Memory B cell (primary cell): ENCODE results near the gene CROT.
"Not testable (repeated sequence)": the region's sequence is repeated elsewhere in the genome, so short reads cannot be mapped to it uniquely, and the experiment has no call there.

Experiments used
- ATAC-seq: fragments of 150-1000 bp; cut with Tn5 transposase; 2 replicates; pipeline ENCODE4 v1.10.0; 2021; ENCODE audit warnings: low read depth, mild to moderate bottlenecking, moderate library complexity
- DNase-seq, 2 donors: peaks; one replicate each; pipeline ENCODE4 v3.0.0; 2022; ENCODE audit warnings: low spot score in 2 of 2
- H3K27ac Mint-ChIP-seq: one replicate; pipeline ENCODE4 v1.8.0; 2022; ENCODE audit warnings: mild to moderate bottlenecking, moderate library complexity, mixed read lengths
- H3K27me3 Mint-ChIP-seq: one replicate; pipeline ENCODE4 v1.8.0; 2022; ENCODE audit warnings: mixed read lengths
- H3K36me3 Mint-ChIP-seq: one replicate; pipeline ENCODE4 v1.8.0; 2022; ENCODE audit warnings: mild to moderate bottlenecking, mixed read lengths
- H3K4me1 Mint-ChIP-seq: one replicate; pipeline ENCODE4 v1.8.0; 2022; ENCODE audit warnings: mixed read lengths
- H3K4me3 Mint-ChIP-seq: one replicate; pipeline ENCODE4 v1.8.0; 2022; ENCODE audit warnings: mild to moderate bottlenecking, moderate library complexity, mixed read lengths
- H3K9me3 Mint-ChIP-seq: one replicate; pipeline ENCODE4 v1.8.0; 2022; ENCODE audit warnings: mixed read lengths

Gene CROT, protein sequence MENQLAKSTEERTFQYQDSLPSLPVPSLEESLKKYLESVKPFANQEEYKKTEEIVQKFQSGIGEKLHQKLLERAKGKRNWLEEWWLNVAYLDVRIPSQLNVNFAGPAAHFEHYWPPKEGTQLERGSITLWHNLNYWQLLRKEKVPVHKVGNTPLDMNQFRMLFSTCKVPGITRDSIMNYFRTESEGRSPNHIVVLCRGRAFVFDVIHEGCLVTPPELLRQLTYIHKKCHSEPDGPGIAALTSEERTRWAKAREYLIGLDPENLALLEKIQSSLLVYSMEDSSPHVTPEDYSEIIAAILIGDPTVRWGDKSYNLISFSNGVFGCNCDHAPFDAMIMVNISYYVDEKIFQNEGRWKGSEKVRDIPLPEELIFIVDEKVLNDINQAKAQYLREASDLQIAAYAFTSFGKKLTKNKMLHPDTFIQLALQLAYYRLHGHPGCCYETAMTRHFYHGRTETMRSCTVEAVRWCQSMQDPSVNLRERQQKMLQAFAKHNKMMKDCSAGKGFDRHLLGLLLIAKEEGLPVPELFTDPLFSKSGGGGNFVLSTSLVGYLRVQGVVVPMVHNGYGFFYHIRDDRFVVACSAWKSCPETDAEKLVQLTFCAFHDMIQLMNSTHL

GRCh38 chr7:87345166-87345927 lies at the start of gene CROT:
Gene CROT, plus strand, starts transcription at chr7:87345664. Its CDS starts 3,405 bp downstream, at chr7:87349069.
- Mint-ChIP-seq H3K27me3 (no peaks in the 10 kb centered on the region), H3K4me1 (peaks cover 19% of the 10 kb centered on the region), H3K4me3 (peak within 1 kb of the TSS; percentile 98), H3K9me3 (no peaks in the 10 kb centered on the region), H3K27ac (peak within 1 kb of the TSS; percentile 91), H3K36me3 (peaks cover 13% of the 10 kb centered on the region)
- DNase-seq (peak; percentile 87 to 89), ATAC-seq (peak; percentile 97)

DNA sequence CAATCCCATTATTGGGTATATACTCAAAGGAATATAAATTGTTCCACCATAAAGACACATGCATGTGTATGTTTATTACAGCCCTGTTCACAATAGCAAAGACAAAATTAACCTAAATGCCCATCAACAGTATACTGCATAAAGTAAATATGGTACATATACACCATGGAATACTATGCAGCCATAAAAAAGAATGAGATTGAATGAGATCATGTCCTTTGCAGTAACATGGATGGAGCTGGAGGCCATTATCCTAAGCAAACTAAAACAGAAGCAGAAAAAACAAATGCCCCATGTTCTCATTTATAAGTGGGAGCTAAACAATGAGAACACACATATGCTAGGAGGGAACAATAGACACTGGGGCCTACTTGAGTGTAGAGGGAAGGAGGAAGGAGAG lies 44.7 kb upstream of the CROT start:
- Mint-ChIP-seq H3K27me3 (peaks cover 6% of the 10 kb centered on the region), H3K4me3 (no peak overlapping the region), H3K36me3 (peaks cover 8% of the 10 kb centered on the region), H3K9me3 (peaks cover 12% of the 10 kb centered on the region), H3K4me1 (no peaks in the 10 kb centered on the region), H3K27ac (no peak overlapping the region)
- DNase-seq (no peak), ATAC-seq (no peak)

DNA sequence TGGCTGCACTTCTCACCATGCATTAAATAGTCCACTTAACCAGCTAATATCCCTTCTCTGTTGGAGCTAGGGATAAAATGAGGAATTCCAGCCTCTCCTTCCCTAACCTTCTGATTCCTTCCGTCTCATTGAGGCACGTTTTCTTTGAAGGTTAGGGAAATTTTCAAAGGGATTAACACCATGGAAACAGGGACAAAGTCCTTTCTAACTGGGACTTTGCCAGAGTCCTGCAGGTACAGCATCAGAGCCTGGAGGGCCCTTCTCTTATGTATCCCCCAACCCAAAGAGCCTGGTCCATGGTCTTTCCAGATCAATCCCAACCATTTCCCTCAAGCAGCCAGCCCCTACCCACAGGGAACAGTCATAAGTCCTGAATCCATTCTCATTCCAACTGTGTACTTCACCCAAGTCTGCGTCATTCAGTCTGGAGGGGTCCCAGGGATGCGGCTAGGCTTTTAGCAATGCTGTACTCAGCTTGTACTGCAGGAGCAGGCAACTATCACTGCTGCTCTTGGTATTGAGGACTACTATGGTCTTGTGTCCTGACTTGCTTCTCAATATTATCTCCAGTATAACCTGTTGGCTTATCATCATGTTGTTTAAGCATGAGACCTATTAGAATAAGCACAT lies 34.6 kb upstream of the CROT start:
- Mint-ChIP-seq H3K36me3 (no peaks in the 10 kb centered on the region), H3K4me3 (no peak overlapping the region), H3K27me3 (no peaks in the 10 kb centered on the region), H3K4me1 (no peaks in the 10 kb centered on the region), H3K27ac (no peak overlapping the region), H3K9me3 (no peaks in the 10 kb centered on the region)
- ATAC-seq (no peak), DNase-seq (no peak)

DNA sequence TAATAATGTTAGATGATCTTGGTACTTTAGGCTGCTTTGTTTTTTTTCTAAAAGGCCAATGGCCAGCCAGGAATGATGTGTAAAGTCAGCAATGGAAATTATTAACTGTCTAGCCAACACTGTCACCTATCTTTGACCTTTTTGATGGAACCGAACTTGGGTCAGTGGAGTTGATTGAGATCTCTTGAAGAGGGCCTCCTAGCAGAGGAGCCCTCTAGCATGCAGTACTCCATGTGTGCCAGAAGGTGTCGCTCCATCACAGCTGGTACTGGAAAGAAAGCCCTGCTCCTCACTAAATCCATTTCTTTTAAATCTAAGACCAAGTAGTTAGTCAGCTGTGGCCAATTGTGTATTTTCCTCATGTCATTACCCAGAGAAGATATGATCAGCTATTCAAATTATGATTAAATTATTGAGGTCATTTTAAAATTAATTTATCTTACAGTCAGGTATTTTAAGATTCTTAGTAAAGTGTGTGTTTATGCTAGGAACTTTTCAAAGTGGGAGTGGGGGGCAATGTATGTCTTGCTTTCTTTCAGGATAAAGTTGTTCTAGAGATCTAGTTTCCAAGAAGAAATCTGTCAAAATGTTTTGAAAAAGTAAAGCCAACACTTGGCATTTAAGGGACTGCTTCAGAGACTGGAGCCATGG lies 33.1 kb upstream of the CROT start:
- no peaks in the 10 kb centered on the region for H3K36me3 Mint-ChIP-seq
- H3K9me3 Mint-ChIP-seq: no peaks in the 10 kb centered on the region
- H3K27me3 Mint-ChIP-seq: no peaks in the 10 kb centered on the region
- DNase-seq (peak; percentile 51 to 65), ATAC-seq (peak; percentile 77)
- no peak overlapping the region for H3K4me3 Mint-ChIP-seq
- no peaks in the 10 kb centered on the region for H3K4me1 Mint-ChIP-seq
- H3K27ac Mint-ChIP-seq: no peak overlapping the region

DNA sequence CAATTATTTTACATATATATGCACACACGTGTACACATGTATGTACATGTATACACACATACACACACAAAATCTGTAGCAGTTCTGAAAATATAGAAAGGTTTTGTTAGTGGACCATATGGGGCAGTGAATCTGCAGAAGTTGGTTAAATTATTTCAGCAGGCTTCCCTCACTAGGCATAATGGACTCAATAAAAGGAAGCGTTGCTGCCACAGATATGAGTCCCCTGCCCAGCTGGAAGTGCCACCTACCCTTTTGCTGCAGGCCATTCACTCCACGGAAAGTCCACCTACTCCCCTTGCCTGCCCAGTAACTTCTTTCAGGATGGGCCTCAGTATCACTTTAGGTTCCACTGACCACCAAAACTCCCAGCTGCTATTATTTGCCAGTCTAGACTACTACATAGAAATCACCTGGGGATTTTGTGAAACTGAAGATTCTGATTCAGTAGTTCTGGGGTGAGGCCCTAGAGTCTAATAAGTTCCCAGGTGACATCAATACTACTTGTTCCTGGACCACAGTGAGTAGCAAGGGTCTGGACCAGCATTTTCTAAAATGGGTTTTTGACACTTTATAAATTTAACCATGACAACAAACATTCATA lies 29.3 kb upstream of the CROT start:
- no peaks in the 10 kb centered on the region for H3K9me3 Mint-ChIP-seq
- H3K4me1 Mint-ChIP-seq: peaks cover 7% of the 10 kb centered on the region
- DNase-seq (no peak), ATAC-seq (no peak)
- no peaks in the 10 kb centered on the region for H3K36me3 Mint-ChIP-seq
- no peak overlapping the region for H3K27ac Mint-ChIP-seq
- no peak overlapping the region for H3K4me3 Mint-ChIP-seq
- no peaks in the 10 kb centered on the region for H3K27me3 Mint-ChIP-seq

DNA sequence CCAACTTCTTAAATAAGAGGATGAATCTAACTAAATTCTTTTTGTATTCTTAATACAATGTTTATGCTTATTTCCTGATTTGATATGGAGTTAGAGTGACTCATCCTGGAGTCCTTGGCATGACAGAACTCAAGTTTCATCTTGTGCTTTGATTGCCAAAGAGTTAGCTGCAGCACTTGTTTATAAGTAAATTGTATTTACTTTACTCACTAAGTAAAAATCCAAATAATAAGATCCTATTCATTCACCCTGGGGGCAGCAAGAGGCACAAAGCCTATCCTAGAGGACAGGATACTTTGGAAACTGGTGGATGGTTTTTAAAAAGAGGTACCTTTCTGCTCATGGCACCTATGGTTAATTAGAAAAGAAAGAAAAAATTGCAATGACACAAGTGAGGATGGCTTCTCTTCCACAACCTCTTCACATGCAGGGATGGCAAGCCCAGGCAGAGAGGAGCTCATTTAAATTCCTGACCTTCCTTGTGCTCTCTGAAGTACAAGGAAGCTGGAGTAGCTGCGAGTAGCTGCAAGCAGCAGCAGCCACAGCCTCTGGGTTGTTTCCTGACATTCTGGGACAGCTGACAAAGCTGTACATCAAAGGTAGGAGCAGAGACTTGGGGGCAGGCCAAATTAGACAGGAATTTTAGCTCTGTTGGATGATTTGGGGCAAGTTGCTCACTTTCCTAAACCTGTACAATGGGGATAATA lies 28.5 kb upstream of the CROT start:
- no peak overlapping the region for H3K27ac Mint-ChIP-seq
- H3K4me3 Mint-ChIP-seq: no peak overlapping the region
- peaks cover 3% of the 10 kb centered on the region for H3K9me3 Mint-ChIP-seq
- peaks cover 7% of the 10 kb centered on the region for H3K4me1 Mint-ChIP-seq
- no peaks in the 10 kb centered on the region for H3K27me3 Mint-ChIP-seq
- no peak for DNase-seq
- peaks cover 5% of the 10 kb centered on the region for H3K36me3 Mint-ChIP-seq
- ATAC-seq: no peak

- Mint-ChIP-seq H3K4me3 (no peak overlapping the region), H3K36me3 (peaks cover 10% of the 10 kb centered on the region), H3K27ac (no peak overlapping the region), H3K27me3 (no peaks in the 10 kb centered on the region), H3K9me3 (peaks cover 3% of the 10 kb centered on the region), H3K4me1 (peaks cover 7% of the 10 kb centered on the region)
- DNase-seq (no peak), ATAC-seq (no peak)
Measured at GRCh38 chr7:87317691-87318245, 27.7 kb upstream of the CROT start.

DNA sequence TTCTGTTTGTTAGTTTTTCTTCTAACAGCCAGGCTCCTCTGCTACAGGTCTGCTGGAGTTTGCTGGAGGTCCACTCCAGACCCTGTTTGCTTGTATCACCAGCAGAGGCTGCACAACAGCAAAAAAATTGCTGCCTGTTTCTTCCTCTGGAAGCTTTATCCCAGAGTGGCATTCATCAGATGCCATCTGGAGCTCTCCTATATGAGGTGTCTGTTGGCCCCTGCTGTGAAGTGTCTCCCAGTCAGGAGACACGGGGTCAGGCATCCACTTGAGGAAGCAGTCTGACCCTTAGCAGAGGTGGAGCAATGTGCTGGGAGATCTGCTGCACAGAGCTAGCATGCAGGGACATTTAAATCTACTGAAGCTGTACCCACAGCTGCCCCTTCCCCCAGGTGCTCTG lies 26.7 kb upstream of the CROT start:
- Mint-ChIP-seq H3K9me3 (peaks cover 6% of the 10 kb centered on the region), H3K4me1 (peaks cover 7% of the 10 kb centered on the region), H3K36me3 (peaks cover 14% of the 10 kb centered on the region), H3K4me3 (peak overlapping the region; percentile 78), H3K27ac (peak overlapping the region; percentile 85), H3K27me3 (no peaks in the 10 kb centered on the region)
- ATAC-seq (no peak), DNase-seq (no peak)

GRCh38 chr7:87319154-87319581 lies 26.3 kb upstream of the CROT start:
- H3K9me3 Mint-ChIP-seq, H3K27me3 Mint-ChIP-seq, DNase-seq, H3K4me1 Mint-ChIP-seq: not testable (repeated sequence)
- Mint-ChIP-seq H3K36me3 (peaks cover 14% of the 10 kb centered on the region), H3K27ac (peak overlapping the region; percentile 85), H3K4me3 (peak overlapping the region; percentile 78)
- peak; percentile 31 for ATAC-seq

DNA sequence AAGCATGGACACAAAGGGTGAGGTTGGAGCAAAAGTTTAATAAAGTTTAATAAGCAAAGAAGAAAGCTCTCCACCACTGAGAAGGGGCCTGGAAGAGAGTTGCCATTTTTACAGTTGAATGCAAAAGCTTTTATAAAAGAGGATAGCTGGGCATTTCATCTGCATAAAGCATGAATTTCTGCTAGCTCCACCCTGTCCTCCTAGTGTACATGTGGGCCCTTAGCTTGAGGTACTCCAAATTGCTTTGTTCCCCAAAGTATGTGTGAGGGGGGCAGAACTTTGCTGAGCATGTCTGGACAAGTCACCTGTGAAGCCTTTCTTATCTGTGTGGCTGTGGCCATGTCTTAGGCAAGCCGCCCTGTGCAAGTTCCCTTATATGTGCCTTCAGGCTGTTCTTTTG lies 22.6 kb upstream of the CROT start:
- no peaks in the 10 kb centered on the region for H3K27me3 Mint-ChIP-seq
- no peak for ATAC-seq
- H3K9me3 Mint-ChIP-seq: peaks cover 6% of the 10 kb centered on the region
- no peak overlapping the region for H3K4me3 Mint-ChIP-seq
- peaks cover 7% of the 10 kb centered on the region for H3K4me1 Mint-ChIP-seq
- no peak overlapping the region for H3K27ac Mint-ChIP-seq
- DNase-seq: no peak
- peaks cover 32% of the 10 kb centered on the region for H3K36me3 Mint-ChIP-seq

- H3K4me3 Mint-ChIP-seq: no peak overlapping the region
- no peak for ATAC-seq
- peaks cover 17% of the 10 kb centered on the region for H3K9me3 Mint-ChIP-seq
- H3K27me3 Mint-ChIP-seq: no peaks in the 10 kb centered on the region
- peaks cover 52% of the 10 kb centered on the region for H3K36me3 Mint-ChIP-seq
- no peaks in the 10 kb centered on the region for H3K4me1 Mint-ChIP-seq
- DNase-seq: no peak
- no peak overlapping the region for H3K27ac Mint-ChIP-seq
Measured at GRCh38 chr7:87325576-87326370, 19.7 kb upstream of the CROT start.

DNA sequence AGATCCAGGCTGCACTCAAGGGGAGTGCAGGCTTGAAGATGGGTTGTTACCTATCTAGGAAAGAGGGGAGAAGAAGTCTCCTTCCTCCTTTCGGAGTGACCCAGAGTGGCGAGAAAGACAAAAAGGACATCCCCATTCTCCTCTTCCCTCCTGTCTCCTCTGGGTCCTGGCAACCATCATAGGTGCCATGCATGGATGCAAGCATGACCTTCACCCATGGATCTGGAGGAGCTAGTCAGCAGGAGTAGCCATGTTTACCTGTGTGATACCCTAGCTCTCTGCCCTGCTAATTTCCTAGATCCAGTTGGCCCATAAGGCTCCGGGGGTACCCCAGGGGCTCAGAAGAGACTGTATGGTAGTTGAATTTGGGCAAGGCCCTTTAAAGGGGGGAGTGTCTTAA lies 17.2 kb upstream of the CROT start:
- no peak overlapping the region for H3K4me3 Mint-ChIP-seq
- no peaks in the 10 kb centered on the region for H3K4me1 Mint-ChIP-seq
- peaks cover 49% of the 10 kb centered on the region for H3K36me3 Mint-ChIP-seq
- no peak for DNase-seq
- no peak for ATAC-seq
- no peak overlapping the region for H3K27ac Mint-ChIP-seq
- H3K9me3 Mint-ChIP-seq: peaks cover 15% of the 10 kb centered on the region
- no peaks in the 10 kb centered on the region for H3K27me3 Mint-ChIP-seq
